D341Med (cell line): Measurements from ENCODE around the gene MDFI.

Experiments
- DNase-seq: peaks from one replicate; pipeline ENCODE4 v3.0.0; 2012; ENCODE audit warnings: low spot score

Gene MDFI, protein sequence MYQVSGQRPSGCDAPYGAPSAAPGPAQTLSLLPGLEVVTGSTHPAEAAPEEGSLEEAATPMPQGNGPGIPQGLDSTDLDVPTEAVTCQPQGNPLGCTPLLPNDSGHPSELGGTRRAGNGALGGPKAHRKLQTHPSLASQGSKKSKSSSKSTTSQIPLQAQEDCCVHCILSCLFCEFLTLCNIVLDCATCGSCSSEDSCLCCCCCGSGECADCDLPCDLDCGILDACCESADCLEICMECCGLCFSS

DNA sequence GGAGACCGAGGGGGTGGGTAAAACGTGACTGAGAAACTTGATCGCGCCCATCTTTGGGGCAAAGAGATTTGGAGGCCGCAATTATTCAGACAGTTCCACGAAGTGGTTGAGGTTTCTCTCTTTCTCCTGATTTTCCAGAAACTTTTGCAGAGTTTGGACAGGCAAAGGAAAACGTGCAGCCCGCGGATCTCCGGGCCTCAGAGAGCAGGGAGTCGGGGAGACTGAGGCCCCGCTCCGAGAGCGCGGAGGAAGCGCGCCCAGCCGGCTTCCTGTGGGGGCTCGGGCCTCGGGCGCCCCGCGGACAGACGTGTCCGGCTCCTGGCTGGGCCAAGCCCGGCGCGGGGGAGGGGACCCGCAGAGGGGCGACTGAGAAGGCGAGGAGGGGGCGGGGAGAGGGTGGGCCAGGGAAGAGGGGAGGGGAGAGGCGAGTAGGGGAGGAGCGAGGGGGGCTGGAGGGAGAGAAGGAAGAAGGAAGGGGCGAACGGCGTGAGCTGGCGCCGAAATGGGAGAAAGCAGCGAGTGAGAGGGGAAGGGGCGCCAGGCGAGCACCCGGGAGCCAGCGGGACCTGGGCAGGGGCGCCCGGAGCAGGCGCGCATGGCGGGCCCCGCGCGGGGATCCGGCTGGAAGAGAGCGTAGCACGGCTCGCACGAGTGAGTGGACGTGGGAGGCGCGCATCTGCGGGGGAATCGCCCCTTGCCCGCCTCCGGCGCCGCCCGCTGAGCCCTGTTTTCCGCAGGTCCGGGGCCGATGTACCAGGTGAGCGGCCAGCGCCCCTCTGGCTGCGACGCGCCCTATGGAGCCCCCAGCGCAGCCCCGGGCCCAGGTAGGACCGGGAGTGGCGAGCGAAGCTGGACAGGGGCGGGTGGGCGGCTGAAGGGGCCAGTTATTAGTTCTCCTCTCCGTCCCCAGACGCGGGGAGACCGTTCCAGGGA is at the start of gene MDFI:
MDFI (plus strand) TSS at position 467 of the 933 bp plus-strand sequence; CDS start at position 749, 282 bp downstream.
- DNase-seq = no peak

DNA sequence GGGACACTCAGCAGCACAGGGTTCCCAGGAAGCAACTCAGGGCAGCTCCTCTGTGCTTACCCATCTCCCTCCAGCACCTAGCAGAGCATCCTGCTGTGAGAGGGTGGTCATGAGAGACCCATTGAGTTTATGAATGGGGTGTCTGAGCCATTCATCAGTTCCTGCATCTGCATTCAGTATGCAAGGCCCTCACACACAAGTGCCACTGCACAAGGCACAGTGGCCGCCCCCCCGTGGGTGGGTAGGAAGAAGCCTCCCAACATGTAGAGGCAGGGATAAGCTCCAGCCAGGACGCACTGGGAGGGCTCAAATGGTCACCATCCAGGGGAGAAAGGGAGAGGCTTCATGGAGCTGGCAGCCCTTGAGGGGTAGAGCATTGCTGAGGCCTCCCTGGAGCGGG is 49.0 kb upstream of the MDFI start:
- DNase-seq = no peak

DNA sequence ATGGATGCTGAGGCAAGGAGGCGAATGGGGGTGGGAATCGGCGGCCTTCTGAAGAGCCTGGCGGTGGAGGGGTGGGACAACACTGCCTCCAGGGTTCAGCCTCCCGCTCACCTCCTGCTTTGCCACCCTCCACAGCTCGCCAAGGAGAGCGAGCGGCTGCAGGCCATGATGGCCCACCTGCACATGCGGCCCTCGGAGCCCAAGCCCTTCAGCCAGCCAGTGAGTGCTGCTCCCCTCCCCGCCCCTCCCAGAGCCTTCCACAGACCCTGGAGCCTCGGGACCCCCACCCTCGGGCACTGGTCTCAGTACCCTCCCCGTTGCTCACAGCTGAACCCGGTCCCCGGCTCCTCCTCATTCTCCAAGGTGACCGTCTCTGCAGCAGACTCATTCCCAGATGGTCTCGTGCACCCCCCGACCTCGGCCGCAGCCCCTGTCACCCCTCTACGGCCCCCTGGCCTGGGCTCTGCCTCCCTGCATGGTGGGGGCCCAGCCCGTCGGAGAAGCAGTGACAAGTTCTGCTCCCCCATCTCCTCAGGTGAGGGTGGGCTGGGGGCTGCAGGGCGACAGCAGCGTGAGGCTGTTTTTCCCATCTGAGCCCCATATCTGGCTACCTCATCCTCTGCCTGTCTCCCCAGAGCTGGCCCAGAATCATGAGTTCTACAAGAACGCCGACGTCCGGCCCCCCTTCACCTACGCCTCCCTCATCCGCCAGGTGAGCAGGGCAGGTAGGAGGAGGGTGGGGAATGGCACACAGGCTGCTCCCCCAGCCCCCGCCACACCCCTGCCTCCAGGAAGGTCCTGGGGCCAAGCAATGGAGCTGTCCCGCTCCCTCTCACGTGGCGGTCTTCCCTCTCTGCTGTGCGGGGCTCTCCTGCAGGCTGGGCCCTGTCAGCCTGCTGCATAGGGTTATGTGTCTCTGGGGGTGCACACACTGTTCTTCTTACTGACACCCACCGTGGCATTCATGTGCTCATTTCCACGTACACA is 48.3 kb upstream of the MDFI start:
- DNase-seq = no peak

DNA sequence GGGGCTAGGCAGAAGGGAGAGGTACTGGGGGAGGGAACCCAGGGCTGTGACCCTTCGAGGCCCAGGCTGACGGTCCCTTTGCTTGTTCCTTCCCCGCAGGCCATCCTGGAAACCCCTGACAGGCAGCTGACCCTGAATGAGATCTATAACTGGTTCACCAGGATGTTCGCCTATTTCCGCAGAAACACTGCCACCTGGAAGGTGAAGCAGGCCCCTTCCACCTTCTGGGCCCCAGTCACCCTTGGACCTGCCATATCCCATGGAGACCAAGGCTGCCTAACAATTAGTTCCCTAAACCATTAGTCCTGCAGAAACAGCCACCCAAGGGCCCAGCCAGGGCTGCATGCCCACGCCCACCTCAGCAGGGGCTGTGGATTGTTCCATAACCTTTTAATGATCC is 47.1 kb upstream of the MDFI start:
- DNase-seq = no peak

DNA sequence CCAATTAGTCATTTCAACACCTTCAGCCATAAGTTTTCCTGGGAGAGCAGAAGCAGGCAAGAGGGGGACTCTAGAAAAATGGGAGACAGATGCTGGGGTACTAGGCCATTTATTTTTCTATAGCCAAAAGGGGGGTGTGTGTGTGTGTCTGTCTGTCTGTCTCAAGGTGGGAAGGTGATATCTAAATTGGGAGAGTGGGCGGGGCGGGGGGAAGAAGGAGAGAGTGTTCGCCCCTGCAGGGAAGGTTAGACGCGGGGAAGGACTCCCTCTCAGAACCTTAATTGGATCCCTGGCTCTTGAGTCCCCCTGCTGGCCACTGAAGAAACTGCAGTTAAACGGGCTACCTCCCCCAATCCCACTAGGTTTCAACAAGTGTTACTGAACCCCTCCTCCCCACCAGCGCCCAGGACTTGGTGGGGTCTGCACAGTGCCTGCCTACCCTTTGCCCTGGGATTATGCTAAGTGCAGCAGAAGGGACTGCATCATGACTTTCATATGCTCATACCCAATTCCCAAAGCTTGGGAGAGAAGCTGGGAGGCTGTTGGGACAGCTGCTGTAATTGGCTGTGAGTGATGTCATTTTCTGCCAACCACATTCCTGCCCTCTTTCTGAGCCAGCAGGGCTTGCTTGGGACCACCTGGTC is 46.3 kb upstream of the MDFI start:
- peak; percentile 87 for DNase-seq

DNA sequence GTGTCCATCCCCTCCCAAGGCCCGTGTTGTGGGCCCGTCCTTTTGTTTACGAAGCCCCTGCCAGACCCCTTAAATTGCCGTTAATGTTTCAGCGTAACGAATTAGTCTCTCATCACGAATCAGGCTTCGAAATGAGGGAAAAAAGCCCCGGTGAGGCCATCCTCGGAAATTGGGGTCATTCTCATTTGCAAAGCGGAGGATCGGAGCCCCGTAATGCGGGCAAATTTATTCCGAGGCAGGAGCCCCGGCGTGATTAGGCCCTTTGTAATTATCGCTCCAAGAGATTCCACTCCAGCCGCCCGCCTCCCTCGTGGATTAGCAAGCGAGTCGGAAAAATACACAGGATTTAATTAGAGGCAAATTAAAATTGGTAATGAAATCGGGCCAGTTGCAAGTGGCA is 44.9 kb upstream of the MDFI start:
- DNase-seq = no peak

DNA sequence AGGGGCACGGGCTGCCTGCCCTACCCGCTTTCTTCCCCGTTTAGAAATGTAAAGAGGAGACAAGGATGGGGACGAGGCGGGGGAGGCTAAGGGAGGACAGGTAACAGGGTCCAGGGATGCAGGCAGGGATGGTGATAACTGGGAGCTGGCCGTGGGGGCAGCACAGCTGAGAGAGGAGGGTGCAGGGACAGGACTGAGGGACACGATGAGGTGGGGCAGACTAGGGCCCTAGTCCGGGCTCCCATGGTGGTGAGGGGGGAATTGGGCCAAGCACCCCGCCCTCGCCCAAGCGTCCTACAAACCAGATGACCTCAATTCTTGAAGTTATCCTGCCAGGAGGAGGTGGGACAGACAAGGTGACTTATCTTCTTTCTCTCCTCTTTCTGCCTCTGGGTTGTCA is 44.4 kb upstream of the MDFI start:
- no peak for DNase-seq

DNA sequence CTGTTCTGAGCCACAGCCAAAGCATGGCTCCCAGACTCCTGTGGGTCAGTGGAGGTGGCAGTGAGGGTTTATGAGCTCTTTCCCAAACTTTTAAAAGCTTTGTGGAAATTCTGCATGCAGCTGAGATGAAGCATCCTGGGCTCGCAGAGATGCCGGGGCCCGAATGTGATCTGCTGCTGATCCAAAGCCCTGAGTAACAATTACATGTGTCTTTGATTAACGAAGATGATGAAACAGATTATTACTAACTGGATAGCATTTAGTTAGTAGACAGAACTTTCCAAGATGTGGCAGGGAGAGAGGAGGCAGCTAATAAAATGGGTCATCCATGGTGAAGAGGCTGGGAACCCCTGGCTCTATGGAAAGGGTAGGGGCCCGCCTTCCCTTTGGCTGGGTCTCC is 43.9 kb upstream of the MDFI start:
- no peak for DNase-seq

DNA sequence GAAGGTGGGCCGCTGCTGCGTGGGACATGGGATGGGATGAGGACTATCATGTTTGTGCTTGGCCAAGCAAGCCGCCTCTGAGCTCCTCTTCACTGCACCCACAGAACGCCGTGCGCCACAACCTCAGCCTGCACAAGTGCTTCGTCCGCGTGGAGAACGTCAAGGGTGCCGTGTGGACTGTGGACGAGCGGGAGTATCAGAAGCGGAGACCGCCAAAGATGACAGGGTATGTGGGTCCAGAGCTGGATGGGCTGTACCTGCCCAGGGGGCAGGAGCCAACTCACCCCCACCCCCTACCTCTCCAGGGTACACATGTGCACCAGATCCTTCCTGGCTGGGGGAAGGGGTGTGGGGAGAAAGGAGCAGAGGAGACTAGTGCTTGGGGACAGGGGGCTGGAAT is 43.5 kb upstream of the MDFI start:
- no peak for DNase-seq

DNA sequence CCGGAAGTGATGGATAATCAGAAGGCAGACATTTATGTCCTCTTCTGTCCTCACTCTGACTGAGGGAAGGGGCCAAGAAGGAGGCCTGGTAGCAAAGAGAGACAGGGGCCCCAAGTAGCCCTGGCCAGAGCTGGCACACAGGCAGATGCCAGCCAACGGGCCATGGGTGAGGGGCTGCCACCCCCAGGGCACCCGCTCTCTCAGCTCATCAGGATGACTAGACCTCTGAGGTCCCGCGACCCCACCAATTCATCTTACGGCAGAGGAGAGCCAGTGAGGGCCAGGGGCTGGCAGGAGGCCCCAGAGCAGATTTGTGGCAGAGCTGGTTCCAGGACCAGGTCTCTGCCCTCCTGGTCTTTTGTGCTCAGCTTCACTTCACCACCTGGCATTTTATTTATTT is 43.1 kb upstream of the MDFI start:
- DNase-seq = no peak

DNA sequence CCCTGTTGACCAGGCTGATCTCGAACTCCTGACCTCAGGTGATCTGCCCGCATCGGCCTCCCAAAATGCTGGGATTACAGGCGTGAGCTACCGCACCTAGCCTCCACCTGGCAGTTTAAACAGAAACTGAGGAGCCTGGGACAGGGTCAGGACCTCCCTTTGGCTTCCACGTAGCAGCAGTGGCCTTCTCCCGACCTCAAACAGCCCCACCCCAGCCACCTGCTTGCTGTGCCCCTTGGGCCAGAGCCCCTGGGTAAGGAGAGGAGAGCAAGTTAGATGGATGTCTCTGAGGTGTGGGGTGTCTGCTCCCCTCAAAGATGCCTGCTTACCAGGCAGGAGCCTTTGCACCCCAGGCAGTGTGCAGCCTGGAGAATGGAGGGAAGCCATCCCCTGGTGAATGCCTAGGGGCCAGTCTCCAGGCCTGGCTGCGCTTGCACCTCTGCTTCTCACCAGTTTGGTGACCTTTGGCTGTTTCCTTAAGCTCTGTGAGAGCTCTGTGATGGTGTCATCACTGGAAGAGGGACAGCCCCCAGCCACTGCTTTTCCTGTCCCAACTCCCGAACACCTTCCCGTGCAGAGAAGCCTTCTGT is 42.1 kb upstream of the MDFI start:
- DNase-seq = no peak

DNA sequence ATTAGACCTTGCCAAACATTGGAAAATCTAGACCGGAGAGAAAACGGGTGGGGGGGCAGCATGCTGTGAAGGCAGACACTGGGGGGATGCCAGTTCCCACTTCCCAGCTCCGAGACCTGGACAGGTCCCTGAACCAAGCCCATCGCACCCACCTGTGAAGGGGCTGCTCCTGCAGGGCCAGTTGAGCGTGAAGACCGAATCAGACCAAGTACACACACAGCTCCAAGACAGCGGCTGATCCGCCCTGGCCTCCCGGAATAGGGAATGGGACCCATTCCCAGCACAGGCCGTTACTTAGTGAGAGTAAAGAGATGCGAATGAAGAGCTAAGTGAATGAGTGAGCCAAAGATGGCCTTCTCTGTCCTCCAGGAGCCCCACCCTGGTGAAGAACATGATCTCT is 41.5 kb upstream of the MDFI start:
- no peak for DNase-seq

DNA sequence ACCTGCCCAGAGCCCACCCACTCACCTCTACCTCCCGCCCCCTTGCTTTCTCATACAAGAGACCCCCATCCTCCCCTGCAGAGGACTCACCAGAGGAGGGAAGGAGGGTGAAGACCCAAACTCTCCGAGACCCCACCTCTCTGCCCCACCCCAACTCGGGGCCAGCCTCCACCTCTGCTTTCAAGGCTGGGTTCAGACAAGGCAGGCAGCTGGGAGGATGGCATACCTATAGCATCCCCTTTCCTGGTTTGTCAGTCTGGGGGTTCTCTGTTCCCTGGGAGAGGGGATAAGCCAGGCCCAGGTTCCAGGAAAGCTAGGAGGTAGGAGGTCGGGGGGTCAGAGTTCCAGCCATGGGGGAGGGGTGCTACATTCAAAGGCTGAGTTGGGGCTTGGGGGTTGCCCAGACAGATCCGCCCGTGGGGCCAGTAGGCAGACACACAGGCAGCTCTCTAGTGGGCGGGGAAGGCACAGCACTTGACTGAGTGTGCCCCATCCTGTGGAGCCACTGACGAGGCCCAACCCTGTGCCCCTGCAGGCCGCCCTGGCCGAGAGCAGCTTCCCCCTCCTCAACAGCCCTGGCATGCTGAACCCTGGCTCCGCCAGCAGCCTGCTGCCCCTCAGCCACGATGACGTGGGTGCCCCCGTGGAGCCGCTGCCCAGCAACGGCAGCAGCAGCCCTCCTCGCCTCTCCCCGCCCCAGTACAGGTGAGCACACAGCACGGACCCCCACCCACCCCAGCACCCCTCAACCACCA is 40.8 kb upstream of the MDFI start:
- DNase-seq = no peak

DNA sequence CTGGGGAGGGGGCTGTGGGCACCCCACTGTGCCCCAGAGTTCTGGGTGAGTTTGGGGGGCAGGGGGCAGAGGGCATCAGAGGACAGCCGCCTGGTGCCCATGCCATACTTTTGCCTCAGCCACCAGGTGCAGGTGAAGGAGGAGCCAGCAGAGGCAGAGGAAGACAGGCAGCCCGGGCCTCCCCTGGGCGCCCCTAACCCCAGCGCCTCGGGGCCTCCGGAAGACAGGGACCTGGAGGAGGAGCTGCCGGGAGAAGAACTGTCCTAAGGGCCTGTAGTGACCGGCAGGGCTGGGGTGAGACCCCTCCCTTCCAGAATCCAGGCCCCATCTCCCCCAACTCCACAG is 39.6 kb upstream of the MDFI start:
- no peak for DNase-seq

DNA sequence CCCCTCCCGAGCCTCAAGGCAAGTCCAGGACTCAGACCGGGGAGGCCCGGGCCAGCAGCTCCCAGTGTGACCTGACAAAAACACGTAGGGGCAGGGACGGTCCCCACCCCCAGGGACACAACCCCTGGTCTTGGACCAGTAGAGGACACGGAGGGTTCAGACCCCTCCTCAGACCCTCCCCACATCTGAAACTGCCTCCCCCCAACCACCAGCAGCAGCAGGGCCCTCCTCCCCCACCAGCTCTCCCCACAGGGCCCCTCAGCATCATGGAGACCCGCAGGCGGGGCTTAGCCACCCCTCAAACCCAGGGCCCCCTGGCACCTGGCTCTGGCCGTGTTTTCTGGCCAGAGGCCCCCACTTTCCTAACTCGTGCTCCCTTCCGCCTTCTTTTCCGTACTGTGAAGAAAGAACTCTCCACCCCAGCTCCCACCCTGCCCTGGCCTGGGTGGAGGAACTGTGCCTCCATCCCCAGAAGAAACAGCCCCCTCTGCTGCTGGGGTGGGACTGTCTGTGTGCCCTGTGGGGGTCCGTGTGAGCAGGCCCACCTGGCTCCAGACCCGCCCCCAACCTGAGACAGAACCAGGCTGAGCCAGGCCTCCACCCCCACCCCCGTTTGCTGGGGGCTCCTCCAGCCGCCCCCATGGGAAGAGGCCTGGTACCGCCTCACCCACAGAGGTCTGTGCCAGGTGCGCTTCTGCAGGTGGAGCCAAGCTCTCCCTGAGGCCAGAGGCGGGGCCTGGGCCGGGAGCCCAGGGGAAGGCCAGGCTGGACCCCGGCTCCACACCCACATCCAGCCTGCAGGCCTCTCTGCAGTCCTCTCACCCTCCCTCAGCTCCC is 39.0 kb upstream of the MDFI start:
- no peak for DNase-seq

DNA sequence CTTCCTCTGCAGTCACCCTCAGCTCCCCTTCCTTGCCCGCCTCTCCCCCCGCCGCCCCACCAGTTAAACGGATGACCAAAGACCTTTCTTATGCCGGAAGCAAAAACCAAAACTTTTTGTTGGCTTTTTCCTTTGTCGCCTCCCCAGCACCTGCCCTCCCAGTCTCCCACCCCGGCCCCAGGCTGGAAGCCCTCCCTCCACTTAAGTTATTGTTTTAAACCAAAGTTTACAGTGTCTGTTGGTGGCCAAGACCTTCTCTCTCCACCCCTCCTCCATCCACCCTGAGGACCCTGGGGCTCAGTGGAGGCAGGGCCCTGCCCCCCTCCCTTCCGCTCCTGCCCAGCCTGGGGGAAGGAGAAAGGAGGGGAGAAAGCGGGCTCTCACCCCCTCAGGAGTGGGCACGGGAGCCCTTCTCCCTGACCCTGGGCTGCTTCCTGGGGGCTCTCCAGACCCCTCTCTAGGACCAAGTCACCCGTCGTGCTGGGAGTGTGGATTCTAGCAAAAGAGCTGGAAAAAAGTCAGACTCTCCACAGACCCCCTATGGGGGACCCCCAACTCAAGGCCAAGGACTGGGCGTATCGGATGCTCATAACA is 38.3 kb upstream of the MDFI start:
- DNase-seq = no peak

DNA sequence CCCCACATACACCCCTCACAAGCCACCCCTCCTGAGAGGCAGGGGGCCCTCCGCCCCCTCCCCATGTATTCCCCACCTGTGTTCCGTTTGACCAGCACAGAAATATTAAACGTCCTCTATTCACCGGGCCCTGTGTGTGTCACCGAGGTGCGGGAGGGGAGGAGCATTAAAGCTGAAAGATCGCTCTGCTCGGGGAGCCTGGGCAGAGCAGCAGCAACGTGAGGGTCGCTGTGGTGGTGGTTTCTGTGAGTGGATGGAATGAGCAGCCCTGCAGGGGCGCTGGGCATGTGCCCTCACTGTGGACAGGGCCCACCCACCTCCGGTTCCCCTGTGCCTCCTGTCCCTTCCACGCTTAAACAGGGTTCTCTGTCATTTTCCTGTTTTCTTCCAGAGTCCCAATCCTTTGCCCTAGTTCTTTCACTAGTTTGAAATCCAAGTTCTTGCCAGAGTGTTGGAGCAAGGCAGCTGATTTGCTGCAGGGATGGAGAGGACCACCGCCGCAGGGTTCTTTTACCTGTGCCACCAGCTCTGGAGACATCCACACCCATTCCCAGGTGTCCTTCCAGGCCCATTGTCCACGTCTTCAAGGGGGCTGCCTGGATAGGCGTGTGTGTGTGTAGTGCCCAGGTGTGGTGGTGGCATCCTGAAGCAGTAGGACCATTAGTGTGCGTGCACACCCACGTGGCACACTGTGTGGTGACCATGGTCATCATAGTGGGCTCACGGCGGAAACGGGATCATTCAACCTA is 37.6 kb upstream of the MDFI start:
- no peak for DNase-seq

DNA sequence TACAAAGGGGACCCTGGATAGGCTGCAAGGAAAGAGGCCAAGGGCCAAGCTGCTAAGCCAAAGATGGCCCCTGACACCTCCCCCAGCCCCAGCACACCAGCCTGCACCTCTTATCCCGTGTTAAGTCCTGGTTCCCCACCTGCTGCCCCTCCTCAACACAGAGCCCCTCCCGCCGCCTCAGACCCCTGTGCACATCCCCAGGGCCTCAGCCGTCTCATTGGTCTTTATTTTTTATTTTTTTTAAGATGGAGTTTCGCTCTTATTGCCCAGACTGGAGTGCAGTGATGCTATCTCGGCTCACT is 37.1 kb upstream of the MDFI start:
- DNase-seq = no peak

DNA sequence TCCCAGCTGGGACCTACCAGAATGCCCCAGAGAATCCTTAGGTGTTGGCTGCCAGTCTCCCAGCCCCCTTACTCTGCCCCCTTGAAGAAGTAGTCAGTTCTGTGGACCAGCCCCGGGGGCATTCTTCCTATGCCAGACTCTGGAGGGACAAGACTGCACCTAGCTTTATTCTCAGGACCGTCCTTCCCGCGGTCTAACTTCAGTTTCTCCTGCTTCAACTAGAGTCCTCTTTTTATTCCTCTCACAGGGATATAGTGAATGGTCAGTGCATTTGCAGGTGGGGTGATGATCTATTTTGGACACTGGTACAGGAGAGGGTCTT is 35.9 kb upstream of the MDFI start:
- DNase-seq = no peak
